Hematopoietic multipotent progenitor cell treated with erythropoietin and hydrocortisone succinate and interleukin-3 and kit ligand, for 15 days (in vitro differentiated cells): ENCODE results near the gene HYI.
"Not testable (repeated sequence)": the region's sequence is repeated elsewhere in the genome, so short reads cannot be mapped to it uniquely, and the experiment has no call there.

ENCODE experiments used
- DNase-seq: peaks from one replicate; pipeline ENCODE4 v3.0.0-alpha.2; 2015; ENCODE audit warnings: low spot score

HYI gene, protein sequence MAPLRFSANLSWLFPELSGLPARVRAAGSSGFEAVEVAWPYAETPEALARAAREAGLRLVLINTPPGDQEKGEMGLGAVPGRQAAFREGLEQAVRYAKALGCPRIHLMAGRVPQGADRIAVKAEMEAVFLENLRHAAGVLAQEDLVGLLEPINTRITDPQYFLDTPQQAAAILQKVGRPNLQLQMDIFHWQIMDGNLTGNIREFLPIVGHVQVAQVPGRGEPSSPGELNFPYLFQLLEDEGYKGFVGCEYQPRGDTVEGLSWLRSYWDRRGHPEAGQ

DNA sequence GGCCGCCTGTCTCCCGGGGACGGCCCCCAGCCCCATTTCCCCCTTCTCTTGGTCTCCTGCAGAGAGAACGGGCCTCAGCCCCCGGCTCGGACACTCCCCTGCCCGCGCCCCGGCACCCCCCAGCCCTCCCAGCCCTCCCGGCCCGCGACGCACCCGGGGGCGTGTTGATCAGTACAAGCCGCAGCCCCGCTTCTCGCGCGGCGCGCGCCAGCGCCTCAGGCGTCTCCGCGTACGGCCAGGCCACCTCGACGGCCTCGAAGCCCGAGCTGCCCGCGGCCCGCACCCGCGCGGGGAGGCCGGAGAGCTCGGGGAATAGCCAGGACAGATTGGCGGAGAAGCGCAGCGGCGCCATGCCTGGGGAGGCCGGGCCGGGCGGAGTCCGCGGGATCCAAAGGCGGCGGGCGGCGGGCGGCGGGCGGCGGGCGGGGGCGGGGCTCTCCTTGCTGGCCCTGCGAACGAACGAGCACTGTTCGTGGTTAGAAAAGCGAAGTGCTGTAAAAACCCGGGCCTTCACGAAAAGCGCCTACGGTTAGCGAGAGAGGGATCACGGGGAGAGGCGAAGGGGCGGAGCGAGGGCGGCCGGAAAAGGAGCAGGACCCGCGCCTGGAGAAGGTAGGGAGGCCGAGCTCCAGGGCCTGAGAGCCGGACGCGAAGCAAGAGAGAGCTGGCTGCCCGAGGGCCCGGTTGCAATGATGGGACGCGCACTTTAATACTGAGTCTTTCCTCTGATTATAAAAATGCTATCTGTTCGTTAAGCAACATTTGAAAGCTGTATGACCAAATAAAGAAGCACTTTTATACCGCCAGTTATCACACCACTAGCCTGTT lies at the start of gene HYI:
Gene HYI, minus strand, starts transcription at position 490 of the 828 bp plus-strand sequence. Its CDS starts 138 bp downstream, at position 352.
- DNase-seq, result peak; percentile 67

DNA sequence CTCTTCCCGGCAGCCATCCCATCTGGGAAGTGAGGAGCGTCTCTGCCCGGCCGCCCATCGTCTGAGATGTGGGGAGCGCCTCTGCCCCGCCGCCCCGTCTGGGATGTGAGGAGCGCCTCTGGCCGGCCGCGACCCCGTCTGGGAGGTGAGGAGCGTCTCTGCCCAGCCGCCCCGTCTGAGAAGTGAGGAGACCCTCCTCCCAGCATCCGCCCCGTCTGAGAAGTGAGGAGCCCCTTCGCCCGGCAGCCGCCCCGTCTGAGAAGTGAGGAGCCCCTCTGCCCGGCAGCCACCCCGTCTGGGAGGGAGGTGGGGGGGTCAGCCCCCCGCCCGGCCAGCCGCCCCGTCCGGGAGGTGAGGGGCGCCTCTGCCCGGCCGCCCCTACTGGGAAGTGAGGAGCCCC lies 48.1 kb upstream of the HYI start:
- DNase-seq, result not testable (repeated sequence)

DNA sequence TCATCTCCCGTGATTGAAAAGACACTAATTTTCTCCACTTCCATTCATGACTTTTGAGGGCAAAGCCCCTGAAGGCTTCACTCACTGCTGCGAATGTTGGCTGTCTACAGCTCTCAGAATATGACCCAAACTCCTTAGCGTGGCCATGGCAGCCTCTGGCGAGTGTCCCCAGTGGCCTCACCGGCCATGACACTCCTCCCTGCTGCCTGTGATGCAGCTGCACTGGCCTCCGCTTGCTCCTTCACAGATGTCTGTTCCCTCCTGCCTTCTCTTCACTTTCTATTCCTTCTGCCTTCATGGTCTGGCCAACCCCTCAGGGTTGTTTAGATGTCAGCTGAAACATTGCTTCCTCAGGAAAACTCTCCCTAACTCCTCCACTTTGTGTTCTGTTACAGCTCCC lies 46.2 kb upstream of the HYI start:
- no peak for DNase-seq

DNA sequence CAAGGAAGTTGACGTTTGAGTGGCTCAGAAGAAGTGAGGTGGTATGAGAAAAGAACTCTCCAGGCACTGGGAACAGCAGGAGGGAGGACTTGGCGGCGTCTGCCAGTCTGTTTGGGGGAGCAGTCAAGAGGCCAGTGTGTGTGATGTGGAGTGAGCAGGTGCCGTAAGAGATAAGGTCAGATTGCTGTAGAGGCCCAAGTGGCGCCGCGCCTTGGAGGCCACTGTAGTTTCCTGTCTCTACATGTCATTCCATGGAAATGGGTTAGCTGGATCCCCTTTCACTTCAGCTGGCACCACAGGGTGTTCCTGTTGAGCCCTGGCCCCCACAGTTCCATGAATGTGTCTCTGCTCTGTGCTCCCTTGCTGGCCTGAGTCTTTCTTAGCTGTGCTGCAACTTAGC lies 41.5 kb upstream of the HYI start:
- DNase-seq, result peak; percentile 37

DNA sequence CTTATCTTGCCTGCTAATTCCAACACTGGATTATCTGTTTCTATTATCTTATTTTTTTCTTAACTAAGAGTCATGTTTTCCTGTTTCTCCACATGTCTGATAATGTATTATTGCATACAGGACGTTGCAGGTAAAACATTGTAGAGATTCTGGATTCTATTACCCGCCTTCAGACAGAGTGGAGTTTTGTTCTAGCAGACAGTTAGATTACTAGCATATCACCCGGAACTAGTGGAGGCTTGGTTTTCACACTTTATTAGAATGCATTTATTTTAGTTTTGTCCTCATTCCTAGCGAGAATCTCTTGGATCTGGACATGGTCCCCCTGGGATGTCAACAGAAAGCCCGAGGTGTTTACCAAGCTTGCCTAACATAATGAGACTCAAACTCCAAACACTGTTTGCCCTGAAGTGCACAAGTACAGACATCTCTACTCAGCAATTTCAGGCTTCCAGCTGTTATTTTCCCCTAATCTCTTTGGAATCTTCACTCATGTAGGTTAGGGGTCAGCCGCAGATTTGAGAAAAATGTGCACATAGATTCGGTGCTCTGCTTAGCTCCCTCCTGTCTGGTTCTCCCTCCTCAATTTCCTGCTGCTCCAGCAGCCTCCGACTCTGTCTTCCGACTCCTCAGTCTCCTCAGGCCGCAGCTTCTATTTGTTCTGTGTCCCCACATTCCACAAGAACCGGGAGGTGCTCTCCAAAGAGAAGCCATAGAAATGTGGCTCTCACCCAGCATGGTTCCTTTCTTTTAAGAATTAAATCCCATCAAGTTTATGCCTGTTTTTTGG lies 40.1 kb upstream of the HYI start:
- DNase-seq, result no peak

DNA sequence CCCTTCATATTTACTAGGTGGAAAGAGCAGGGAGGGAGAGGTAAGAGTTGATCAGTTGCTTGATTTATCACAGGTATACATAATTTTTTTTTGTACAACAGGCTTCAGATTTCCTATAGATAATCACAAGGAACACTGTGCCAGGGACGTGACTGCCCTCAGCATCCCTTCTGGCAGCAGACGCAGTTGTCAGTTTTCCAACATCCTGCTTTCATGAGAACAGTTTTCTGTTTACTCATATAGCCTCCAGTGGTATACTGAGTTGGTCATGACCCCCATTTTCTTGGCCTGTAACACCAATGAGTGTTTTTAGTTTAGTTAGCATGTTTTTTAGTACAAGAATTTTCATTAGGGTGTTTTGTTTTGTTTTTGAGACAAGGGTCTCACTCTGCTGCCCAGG lies 39.1 kb upstream of the HYI start:
- no peak for DNase-seq

DNA sequence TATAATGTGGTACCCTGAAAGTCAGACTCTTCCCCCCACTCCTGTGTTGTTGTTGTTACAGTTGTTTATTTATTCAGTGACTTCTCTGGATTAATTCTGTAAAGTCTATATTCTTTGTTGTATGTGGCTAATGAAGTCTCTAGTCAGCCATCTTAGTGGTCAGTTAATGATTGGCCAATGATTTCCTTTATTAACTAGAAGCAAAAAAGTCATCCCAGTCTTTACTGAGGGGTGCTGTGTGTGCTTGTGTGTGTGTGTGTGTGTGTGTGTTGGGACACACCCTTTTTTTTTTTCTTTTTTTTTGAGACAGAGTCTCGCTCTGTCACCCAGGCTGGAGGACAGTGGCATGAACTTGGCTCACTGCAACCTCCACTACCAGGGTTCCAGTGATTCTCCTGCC lies 37.3 kb upstream of the HYI start:
- no peak for DNase-seq

DNA sequence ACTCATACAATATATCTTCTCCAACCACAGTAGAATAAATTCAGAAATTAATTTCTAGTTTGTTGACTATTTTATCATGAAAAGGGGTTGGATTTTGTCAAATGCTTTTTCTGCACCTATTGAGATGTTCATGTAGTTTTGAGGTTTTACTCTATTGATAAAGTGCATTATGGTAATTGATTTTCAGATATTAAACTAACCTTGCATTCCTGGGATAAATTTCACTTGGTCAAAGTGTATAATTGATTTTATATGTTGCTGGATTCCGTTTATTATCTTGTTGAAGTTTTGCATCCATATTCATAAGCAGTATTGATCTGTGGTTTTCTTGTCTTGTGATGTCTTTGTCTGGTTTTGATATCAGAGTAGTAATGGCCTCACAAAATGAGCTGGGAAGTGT lies 34.4 kb upstream of the HYI start:
- no peak for DNase-seq

DNA sequence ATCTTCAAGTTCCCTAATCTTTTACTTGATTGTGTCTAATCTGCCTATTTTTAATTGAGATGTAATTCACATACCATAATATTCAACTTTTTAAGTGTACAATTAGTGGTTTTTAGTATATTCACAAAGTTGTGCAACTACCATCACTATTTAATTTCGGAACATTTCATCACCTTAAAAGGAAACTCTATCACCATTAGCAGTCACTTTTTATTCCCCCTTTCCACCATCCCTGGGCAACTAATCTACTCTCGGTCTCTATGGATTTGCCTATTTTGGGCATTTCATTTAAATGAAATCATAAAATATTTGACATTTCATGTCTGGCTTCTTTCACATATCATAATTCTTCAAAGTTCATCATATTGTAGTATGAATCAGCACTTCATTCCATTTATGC lies 30.6 kb upstream of the HYI start:
- no peak for DNase-seq

DNA sequence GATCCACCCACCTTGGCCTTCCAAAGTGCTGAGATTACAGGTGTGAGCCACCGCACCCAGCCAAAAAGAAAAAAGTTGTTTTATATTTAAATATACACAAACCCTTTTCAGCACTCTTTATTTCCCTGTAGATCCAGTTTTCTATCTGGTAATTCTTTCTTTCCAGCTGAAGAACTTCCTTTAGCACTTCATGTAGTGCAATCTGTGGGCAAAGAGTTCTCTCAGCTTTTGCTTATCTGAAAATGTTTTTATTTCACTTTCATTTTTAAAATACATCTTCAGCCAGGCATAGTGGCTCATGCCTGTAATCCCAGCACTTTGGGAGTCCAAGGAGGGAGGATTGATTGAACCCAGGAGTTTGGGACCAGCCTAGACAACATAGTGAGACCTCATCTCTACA lies 28.5 kb upstream of the HYI start:
- DNase-seq, result no peak

DNA sequence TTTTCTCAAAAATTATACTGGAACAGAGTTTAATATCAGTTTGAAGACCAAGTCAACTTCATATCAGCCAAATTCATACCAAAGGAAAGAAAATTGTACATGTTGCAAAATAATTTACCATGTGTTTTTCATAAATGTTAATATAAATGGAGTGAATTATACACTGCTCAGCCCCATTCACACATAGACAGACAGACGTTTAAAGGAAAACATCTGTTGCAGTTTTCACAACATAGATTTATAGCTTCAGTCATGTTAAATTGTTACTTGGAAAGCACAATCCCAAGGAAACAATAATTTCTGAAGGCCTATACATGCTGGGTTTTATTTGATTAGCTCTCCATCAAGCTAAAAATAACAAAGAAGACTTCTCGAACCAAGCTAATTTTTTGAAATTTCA lies 27.8 kb upstream of the HYI start:
- no peak for DNase-seq

DNA sequence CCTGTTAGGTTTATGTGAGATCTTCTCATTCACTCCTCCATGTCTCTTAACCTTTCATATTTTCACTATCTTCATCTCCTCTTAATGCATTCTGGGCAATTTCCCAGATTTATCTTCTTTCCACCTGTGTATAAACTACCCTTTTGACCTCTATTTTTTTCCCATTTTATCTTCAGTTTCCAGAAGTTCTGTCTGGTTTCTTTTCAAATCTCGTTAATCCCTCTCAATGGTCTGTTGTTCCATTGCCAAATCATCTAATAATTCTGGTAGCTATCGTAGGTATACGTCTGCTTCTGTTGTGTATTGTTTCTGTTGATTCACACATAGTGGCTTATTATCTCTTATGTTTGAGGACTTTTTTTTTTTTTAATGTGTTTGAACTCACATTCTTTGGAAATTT lies 25.7 kb upstream of the HYI start:
- no peak for DNase-seq

DNA sequence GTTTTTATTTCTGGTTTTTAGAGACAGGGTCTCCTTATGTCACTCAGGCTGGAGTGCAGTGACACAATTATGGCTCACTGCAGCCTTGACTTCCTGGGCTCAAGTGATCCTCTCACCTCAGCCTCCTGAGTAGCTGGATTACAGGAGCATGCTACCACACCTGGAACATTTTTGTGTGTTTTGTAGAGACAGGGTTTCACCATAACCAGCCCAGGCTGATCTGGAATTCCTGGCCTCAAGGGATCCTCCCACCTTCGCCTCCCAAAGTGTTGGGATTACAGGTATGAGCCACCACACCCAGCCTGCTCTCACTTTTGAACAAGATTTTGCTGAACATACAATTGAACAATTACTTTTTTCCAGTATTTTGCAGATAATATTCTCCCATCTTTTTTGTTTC lies 24.0 kb upstream of the HYI start:
- DNase-seq, result no peak

DNA sequence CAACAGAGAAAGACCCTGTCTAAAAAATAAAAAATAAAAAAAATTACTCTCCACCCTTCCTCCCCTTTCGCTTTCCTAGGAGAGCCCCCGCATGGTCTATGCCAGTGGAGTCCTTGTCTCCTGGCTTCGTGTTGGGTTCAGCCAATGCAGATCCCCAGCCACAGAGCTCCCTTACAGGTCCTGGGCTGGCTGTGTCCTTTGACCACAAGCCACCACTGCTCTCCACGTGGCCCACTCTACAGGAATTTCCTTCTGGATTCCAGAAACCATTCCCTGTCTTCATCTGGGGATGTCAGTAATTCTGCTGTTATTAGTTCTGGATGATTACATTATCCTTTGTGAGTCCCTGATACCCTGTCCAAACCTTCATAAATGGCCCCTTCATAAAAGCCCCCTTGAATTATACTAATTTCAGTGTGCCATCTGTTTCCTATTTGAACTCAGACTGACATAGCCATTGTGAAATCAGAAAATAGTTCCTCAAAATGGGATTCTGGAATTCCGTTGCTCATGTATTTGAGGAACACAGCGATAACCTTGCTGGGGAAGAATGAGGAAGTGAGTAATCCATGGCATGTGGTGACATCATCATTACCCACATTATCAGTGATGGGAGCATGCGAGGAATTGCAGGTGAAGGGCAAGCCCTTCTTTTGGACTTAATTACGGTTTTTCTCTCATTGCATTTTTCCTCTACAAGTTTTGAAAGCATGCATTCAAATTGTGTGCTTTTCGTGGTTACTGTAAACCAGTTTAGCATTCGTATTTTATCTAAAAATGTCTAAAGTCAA lies 22.1 kb upstream of the HYI start:
- DNase-seq, result not testable (repeated sequence)

DNA sequence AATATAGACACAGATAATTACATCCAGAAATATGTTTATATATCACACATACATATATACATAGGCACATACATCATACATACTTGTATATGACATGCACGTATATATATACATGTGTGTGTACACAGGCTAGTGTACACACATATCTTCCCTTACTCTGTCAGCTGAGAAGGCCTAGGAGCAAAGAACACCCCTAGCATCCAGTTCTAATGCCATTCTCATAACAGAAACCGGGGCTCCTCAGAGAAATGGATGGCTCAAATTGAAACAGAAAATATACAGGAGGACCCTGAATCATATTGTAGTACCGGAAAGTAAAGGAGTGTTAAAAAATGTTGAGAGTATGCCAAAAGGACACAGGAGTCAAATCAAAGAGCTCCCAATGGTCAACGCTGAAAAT lies 19.7 kb upstream of the HYI start:
- no peak for DNase-seq

DNA sequence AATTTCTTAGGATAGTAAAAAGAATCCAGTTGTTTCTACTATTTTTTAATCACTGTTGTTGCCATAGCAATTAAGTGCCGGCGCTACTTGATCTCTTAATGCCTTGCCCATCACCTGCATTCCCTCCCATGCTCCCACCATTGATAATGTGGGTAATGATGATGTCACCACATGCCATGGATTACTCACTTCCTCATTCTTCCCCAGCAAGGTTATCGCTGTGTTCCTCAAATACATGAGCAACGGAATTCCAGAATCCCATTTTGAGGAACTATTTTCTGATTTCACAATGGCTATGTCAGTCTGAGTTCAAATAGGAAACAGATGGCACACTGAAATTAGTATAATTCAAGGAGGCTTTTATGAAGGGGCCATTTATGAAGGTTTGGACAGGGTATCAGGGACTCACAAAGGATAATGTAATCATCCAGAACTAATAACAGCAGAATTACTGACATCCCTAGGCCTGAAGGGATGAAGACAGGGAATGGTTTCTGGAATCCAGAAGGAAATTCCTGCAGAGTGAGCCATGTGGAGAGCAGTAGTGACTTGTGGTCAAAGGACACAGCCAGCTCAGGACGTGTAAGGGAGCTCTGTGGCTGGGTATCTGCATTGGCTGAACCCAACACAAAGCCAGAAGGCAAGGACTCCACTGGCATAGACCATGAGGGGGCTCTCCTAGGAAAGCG lies 18.9 kb upstream of the HYI start:
- not testable (repeated sequence) for DNase-seq

DNA sequence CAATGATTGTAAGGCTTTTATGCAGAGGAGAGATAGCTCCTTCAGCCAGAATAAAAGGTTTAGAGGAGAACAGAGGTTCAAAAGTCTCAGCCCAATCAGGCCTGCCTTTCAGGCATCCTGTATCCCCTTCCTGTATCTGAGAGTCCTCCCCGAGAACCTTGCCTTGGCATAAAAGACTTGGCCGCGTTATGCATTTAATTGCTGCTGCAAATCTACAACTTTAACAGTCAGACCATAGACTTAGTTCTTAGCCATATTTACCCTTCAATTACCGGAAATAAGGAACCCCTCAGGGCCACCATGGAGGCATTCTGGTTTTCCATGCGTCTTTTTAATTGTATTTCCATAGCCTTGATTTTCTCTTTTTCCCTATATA lies 18.3 kb upstream of the HYI start:
- no peak for DNase-seq

DNA sequence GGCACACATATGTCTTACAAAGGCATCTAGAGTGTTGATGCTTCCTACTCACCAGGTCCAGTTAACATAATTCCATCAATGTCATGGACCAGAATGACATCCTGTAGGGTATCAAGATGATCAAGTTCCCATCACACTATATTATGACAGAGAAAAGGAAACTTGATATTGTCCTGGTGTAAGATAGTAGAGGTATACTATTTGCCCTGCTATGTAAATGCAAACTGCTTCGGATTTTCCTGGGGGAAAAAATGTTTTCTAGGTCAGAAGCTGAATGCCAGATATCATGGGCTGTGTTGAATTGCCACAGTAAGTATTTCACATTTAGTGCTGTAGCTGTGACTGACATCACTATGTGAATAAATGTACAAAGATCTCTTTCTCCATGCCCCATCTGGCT lies 16.2 kb upstream of the HYI start:
- DNase-seq, result no peak

DNA sequence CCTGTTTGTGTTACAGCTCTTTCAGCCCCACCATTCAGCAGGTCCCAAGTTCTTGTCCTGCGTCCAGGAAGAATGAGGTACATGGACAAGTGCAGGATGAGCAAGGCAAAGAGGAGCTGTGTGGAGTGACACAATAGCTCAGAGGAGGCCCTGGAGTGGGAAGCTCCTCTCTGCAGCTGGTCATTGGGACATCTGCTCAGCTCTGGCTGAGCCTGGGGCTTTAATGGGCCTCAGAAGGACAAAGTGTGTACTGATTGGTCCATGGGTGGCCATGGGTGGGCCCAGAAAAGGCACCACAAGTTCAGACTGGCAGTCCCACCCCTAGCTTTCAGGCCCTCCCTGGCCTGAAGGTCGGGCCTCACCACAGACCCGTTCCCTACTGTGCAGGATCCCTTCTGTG lies 14.7 kb upstream of the HYI start:
- no peak for DNase-seq

DNA sequence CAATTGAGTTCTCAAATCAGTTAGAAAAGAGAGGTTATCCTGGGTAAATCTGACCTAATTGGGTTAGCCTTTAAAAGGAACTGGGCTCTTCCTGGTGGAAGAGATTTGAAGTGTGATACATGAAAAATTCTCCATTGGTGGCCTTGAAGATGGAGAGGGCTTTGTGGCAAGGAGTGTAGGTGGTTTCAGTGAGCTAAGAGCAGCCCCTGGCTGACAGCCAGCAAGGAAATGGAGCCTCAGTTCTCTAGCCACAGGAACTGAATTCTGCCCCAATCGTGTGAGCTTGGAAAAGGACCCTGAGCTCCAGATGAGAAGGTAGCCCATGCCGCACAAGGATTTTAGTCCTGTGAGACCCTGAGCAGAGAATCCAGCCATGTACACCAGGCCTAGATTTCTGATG lies 12.7 kb upstream of the HYI start:
- no peak for DNase-seq

DNA sequence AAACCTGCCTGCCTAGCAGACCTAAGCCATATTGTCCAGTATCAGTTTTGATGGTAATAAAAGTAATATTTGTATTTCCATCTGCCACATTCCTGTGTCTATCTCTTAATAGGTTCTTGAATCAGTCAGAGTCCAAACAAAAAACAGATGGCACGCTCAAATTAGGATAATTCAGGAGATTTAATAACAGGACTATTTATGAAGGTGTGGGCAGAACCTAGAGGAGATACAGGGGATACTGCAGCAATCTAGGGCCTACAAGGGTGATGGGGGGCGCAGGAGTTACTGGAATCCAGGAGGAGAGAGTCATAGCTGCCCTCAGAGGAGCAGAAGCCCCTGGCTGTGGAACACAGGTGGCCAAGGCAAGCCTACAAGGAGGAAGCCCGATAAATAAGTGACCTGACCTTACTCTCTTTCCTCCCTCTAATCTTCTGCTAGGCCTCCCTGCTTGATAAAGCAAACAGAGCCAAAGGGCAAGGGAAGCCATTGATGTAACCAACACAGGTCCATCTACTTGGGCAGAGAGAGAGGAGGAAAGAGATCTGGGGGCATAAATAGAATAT lies 11.9 kb upstream of the HYI start:
- DNase-seq, result no peak
